Epidermal melanocyte (primary cell): ENCODE data around the gene MGARP.

Experiments used
- DNase-seq: peaks from one replicate; pipeline ENCODE4 v3.0.0; 2011; ENCODE audit warnings: low spot score; ENCODE audit not compliant: insufficient read length

MGARP gene

GRCh38 chr4:139245590-139245989 lies 34.4 kb downstream of the MGARP start:
- no peak for DNase-seq

- no peak for DNase-seq
These were observed 36.3 kb downstream of the MGARP start for GRCh38 chr4:139243448-139244365.

GRCh38 chr4:139242511-139243051 lies 37.4 kb downstream of the MGARP start:
- no peak for DNase-seq

DNA sequence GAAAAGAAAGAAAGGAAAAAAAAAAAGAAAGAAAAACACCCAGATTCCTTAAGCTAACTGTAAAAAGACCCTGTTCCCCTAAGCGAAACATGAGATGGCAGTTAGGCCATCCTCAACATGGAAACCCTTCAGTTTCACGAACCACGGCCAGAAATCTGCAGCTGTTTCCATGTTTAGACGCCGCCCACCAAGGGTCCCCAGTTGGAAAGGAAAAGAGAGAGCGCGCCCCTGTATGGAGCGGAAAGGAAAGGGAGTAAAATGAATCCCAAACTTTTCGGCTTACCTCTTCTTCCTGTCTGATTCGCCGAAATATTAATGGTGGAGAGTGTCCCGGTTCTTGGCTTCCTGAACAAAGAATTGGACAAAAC lies 38.3 kb downstream of the MGARP start:
- no peak for DNase-seq

DNA sequence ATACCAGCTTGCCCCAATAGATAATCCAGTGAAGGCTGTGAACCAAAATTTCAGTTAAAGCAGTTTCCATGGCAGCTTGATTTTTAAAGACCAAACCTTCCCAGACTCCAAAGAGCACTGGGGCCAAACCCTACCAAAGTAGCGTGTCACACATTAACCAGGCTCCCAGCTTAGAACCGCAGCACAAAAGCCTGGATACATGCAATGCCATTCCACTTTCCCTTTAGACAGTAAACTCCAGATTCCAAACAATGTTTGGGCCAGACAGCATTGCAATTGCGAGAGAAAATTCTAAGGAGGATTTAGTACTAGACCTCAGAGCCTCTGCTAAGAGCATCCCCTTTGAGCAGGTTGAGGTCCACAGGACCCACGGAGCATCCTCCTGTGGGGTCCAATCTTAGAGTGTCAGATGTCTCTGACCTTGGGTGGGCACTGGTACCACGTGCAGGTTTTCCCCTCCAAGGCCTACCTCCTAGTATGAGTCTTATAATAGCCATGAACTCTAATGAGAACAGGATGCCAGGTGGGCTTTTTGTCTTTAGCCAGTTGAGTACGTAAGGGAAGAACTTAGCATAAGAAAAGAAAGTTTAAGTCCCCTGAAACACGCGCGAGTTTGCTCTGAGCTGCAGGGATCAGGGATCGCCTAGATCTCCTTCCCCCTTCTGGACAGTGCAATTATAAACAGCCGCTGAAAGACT lies 38.8 kb downstream of the MGARP start:
- DNase-seq, result no peak

GRCh38 chr4:139239127-139239772 lies 40.8 kb downstream of the MGARP start:
- no peak for DNase-seq

DNA sequence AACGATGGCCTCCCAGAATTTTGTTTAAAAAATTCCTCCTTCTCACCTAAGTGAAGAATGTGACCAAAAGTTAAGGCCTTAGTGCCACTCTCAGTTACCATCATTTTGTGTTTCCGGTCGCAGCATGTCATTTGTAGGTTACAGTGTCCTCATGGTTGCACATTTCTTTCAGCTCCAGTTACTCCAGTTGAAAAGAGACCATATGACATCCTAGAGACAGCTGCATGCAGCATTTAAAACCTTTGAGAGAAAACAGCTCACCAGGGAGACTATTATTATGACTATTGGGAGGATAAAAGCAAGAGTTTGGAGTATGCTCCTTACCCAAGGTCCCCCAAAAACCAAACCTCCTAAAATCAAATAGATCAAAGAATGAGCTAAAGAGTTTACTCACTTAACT lies 45.8 kb downstream of the MGARP start:
- DNase-seq, result no peak

DNA sequence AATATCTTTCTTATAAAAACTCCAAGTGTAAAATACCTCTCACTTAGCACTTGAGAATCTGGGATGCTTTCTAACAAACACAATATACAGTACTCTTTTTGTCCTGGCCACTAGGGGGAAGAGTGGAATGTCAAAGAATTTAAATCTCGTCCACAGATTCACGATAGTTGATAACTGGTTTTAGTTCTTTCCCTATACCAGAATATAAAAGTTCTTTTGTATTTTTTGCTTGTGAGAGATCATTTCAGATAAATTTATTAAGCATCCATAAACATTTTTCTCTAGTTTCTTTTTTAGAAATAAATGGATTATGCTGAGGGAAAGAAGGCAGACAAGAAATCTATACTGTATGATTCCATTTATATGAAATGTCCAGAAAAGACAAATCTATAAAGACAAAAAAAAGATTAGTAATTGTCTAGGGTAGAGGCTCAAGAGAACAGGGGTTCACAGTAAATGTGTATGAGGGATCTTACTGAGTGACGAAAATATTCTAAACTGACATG lies 50.4 kb downstream of the MGARP start:
- DNase-seq, result peak; percentile 51

DNA sequence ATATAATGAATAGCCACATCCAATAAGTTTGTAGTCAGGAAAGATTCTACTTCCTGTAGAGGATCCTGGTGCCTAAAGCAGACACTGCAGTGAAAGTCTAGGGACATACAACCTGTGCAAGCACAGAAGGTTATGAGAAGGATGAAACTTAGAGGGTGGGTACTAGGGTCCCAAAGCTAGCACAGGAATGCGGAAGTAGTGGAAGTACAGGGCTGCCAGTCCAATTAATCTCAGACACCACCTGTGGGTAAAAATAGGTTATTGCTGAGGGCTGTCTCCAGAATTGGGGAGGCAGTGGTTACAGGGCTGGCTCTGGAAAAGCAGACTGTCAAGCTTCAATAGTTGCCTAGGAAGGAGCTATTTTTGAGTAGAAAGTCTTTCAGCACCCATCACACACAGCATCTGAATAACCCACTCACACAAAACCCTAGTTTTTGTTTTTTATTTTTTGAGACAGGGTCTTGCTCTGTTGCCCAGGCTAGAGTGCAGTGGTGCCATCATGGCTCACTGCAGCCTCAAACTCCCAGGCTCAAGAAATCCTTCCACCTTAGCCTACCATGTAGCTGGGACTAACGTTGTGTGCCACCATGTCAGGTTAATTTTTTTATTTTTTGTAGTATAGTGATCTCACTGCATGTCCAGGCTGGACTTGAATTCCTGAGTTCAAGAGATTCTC lies 52.2 kb downstream of the MGARP start:
- no peak for DNase-seq

GRCh38 chr4:139223682-139224317 lies 56.2 kb downstream of the MGARP start:
- DNase-seq, result no peak

DNA sequence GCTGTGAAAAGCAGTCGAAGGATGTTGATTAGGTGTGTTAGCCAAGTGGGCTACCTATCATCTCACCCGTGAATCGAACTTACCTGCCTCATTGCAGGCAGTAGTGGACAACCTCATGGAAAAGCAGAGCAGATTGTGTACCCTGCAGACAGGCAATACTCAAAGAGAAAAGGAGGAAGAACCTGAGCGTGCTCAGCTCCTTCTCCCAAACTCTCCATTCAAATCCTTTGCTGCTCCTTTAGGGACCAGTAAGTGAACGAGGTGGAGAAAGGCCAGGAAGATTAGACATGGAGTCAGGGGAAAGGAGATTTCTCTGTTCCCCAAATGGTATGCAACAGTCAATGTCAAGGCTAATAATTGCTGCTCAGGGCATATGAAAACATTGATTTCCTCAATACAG lies 57.8 kb downstream of the MGARP start:
- no peak for DNase-seq

DNA sequence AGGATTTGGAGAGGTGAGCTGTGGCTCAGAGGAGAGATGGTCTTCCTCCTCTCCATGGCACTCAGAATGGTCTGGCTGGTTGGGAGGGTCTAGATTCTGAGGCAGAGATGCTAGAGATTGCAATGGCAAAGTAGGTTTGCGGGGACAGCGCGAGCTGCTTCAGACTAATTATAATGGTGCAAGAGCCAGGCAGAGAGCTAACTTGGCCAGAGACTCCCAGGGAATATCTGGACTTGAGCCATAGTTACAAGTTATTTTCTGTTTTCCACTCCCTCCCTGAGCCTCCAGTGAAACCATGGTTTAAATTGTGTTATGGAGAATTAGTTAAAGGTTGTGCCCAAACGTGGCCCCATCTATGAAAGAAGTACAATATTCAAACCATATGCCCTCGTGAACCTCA lies 58.3 kb downstream of the MGARP start:
- DNase-seq, result no peak

DNA sequence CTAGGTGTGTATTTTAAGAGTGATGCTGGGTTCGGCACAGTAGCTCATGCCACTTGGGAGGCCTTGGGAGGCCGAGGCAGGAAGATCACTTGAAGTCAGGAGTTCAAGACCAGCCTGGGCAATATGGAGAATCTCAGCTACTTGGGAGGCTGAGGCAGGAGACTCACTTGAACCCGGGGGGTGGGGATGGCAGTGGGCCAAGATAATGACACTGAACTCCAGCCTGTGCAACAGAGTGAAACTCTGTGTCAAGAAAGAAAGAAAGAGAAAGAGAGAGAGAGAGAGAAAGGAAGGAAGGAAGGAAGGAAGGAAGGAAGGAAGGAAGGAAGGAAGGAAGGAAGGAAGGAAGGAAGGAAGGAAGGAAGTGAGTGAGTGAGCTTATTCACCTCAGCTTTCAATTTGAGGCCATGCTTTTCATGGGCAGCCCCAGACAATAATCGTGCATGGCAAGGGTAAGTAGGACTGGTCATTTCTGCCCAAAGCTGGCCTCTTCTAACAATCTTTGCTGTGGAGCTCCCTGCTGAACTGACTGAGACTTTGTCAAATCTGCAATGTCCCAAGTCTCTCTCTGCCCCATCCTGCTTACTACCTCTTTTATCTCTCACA lies 60.5 kb downstream of the MGARP start:
- no peak for DNase-seq
